Gastrocnemius medialis (tissue), 4 donors: ENCODE measurements around the gene CPED1.

Experiments used
- CTCF ChIP-seq, 5 experiments: fragments of 450-650 bp in 3 of 5; fragments of 200-600 bp in 2 of 5; sonication (generic) in 2 of 5; IDR thresholded peaks in 4 of 5; conservative IDR thresholded peaks in 1 of 5; 1 replicate in 4 of 5; 2 replicates in 1 of 5; pipeline ENCODE4 v1.5.1; 2016 to 2019; ENCODE audit warnings: antibody characterized with exemption in 5 of 5, mild to moderate bottlenecking in 3 of 5, moderate library complexity in 3 of 5
- POLR2A ChIP-seq, 2 donors: fragments of 450-650 bp; IDR thresholded peaks; one replicate each; pipeline ENCODE4 v1.6.1; 2017; ENCODE audit warnings: antibody characterized with exemption in 2 of 2, mild to moderate bottlenecking in 2 of 2, moderate library complexity in 2 of 2

DNA sequence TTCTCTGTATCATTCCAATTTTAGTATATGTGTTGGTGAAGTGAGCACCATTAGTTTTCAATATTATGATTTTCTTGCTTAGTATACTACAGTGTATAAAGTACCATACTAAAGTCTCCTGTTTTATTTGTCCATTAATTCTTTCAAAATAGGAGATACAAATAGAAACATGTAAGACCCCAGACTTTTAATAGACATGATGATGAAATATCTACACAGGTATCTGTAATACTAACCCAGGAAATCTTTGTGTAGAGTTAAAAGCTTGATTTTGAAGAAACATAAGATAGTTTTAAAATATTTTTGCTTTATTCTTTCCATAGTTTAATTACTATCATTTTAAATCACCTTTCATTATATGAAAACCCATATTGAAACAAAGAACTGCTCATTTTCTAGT lies 206.5 kb downstream of the CPED1 start:
- TF ChIP-seq CTCF (IDR thresholded peaks at IDR 0.05 in 4 of 5, conservative IDR thresholded peaks at IDR 0.05 in 1 of 5) (no peak), POLR2A (IDR thresholded peaks at IDR 0.05) (no peak)
